GM12864 (cell line): ENCODE measurements around the gene TRIML1.

Experiments used
- DNase-seq: peaks from one replicate; pipeline ENCODE4 v3.0.0-alpha.2; 2011; ENCODE audit warnings: low read depth
- H3K4me3 ChIP-seq: 2 replicates; pipeline ENCODE4 v1.5.1; 2011; ENCODE audit warnings: mild to moderate bottlenecking, low read depth, low read length, control low read depth
- TF ChIP-seq, protein P1 (sequence below): IDR thresholded peaks from 2 replicates; pipeline ENCODE4 v1.5.1; 2011; ENCODE audit warnings: low read depth, mild to moderate bottlenecking, moderate library complexity, low read length, control low read depth, inconsistent platforms; ENCODE audit errors: missing control alignments

Gene TRIML1, protein sequence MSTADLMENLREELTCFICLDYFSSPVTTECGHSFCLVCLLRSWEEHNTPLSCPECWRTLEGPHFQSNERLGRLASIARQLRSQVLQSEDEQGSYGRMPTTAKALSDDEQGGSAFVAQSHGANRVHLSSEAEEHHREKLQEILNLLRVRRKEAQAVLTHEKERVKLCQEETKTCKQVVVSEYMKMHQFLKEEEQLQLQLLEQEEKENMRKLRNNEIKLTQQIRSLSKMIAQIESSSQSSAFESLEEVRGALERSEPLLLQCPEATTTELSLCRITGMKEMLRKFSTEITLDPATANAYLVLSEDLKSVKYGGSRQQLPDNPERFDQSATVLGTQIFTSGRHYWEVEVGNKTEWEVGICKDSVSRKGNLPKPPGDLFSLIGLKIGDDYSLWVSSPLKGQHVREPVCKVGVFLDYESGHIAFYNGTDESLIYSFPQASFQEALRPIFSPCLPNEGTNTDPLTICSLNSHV

DNA sequence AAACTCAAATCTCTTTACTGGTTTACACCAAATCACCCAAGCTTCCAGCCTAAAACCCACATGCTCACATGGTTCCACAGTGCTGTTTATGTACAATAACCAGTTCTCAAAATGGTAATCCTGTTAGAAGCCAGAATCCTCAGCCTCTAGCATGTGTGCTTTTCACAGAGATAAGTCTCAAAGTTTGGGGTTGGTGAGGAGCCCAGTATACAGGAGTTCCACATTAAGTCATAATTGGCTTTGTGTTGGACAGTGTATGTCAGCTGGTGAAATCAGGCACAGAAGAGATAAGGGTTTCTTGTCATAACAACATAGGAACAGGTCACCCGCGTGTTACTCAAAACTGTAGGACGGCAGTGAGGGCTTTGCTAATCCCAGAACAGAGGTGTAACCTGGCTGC, at the start of gene TRIML1:
Gene TRIML1, plus strand, starts transcription at position 301 of the 400 bp plus-strand sequence. CDS start 118 bp downstream, outside the sequence.
- DNase-seq = no peak
- H3K4me3 ChIP-seq = no peak within 1 kb of the TSS
- TF ChIP-seq, protein P1, sequence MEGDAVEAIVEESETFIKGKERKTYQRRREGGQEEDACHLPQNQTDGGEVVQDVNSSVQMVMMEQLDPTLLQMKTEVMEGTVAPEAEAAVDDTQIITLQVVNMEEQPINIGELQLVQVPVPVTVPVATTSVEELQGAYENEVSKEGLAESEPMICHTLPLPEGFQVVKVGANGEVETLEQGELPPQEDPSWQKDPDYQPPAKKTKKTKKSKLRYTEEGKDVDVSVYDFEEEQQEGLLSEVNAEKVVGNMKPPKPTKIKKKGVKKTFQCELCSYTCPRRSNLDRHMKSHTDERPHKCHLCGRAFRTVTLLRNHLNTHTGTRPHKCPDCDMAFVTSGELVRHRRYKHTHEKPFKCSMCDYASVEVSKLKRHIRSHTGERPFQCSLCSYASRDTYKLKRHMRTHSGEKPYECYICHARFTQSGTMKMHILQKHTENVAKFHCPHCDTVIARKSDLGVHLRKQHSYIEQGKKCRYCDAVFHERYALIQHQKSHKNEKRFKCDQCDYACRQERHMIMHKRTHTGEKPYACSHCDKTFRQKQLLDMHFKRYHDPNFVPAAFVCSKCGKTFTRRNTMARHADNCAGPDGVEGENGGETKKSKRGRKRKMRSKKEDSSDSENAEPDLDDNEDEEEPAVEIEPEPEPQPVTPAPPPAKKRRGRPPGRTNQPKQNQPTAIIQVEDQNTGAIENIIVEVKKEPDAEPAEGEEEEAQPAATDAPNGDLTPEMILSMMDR = no peak

DNA sequence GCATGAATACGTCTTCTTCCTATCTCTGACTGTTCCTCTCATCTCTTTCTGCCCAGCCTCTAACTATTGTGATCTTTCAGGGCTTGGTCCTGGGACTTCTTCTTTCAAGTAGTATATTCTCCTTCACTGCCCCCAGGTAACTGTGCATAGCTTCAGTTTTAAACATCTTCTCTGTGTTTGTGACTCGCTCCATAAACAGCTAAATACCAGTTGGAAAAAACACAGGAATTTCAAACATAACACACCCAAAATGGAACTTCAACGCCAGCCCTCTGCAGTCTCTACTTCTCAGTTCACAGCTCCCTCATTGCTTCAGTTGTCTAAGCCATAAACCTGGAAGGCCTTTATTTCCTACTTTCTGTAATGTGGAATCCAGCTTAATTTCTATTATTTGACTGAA, 46.4 kb upstream of the TRIML1 start:
- H3K4me3 ChIP-seq = no peak overlapping the region
- TF ChIP-seq, protein P1 = no peak
- DNase-seq = no peak

DNA sequence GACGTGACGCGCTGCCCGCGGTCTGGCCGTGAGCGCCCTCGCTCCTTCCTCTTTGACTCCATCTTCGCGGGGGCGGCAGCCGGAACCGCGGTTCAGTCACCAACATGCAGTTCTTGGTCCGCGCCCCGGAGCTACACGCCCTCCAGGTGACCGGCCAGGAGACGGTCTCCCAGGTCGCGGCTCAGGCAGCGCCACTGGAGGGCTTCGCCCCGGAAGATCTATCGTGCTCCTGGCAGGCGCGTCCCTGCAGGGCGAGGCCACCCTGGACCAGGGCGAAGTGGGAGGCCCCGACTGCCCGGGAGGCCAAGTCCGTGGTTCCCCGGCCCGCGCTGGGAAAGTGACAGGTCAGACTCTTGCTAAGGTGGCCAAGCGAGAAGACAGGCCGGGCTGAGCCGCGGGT, 32.8 kb upstream of the TRIML1 start:
- H3K4me3 ChIP-seq = no peak overlapping the region
- DNase-seq = no peak
- TF ChIP-seq, protein P1 = no peak

DNA sequence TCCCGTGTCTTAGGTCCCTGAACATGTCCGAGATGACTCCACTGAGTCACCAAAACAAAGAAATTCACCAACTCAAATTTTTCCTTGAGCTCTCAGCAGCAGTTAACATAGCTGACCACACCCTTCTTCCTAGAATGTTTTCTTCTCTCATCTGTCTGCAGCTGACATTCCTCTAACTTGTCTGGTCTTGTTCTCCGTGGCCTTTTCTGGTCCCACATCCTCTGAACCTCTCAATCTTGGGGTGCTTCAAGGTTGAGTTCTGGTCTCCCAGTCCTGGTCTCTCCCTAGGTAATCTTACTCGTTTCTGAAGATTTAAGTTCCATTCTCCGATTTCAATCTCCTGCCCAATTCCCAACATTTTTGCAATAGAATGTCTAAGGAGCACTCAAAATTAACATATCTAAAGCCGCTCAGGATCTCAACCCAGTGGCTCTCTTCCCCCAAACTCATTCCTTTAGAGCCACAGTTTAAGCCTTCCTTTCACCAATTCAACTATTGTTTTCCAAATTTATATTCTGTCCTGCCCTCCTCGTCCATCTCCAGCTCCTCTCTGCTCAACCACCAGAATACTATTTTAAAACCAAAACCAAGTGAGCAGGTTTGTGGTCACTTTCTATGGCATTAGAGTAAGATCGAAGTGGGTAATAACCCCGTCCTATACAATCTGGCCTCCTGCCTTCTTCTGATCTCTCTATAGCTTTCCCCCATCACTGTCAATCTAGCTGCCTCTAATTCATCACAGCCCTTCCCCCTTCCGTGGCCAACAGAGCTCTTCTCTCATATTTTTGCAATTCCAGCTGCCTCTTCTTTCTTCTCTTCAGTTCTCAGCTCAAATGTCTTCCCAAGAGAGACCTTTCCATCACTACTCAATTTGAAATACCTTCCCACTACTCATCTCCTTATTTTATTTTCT, 31.1 kb upstream of the TRIML1 start:
- TF ChIP-seq, protein P1 = no peak
- no peak overlapping the region for H3K4me3 ChIP-seq
- DNase-seq = no peak

DNA sequence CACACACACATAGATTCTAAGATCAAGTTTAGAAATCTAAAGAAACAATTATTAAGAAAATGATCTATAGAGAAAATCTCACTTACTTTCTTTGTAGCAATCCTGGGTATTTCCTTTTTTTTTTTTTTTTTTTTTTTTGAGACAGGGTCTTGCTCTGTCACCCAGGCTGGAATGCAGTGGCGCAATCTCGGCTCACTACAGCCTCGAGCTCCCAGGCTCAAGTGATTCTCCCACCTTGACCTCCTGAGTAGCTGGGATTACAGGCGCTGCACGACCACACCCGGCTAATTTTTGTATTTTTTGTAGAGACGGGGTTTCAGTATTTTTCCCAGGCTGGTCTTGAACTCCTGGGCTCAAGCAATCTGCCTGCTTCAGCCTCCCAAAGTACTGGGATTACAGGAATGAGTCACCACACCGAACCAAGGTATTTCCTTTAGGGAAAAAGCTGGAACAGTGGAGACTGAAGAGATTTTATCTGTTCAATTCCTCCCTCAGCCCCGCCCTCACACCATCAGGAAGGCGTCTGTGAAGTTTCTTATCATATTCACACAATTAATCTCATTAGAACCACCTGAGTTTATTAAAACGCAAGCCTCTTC, 30.0 kb upstream of the TRIML1 start, which contains the start of gene TRIML2:
Gene TRIML2, minus strand, starts transcription at position 447 of the 599 bp plus-strand sequence. CDS start 4,235 bp downstream, outside the sequence.
- no peak within 1 kb of the TSS for H3K4me3 ChIP-seq
- DNase-seq = no peak
- TF ChIP-seq, protein P1 = no peak

DNA sequence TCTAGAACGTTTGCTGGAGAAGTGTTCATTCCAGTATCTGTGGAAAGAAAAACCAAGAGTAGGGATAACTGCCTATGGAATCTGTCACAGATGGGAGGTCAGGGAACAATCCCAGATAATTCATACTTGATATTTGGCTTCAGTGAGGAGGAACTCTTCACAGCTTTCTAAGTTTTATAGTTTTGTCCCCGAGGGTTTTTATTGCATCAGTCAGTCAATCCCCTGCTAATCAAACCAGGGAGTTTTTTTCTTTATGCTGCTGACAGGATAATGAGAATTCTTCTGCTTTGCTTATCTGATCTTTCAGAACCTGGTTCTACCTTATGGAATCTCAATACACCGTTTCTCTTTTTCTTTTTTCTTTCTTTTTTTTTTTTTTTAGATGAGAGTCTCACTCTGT, 29.2 kb upstream of the TRIML1 start:
- no peak overlapping the region for H3K4me3 ChIP-seq
- no peak for DNase-seq
- TF ChIP-seq, protein P1 = no peak
